HL-60/S4 treated with phorbol 12-myristate 13-acetate at 8.2 ng/mL for 4 days and 3 days (cell line): ENCODE measurements around the gene GTF2H2C.
"Not testable (repeated sequence)": the region's sequence is repeated elsewhere in the genome, so short reads cannot be mapped to it uniquely, and the experiment has no call there.

Source experiments
- in situ Hi-C: fragments of 300-500 bp; cut with MboI; formaldehyde crosslinking; loops from 2 replicates; pipeline ENCODE4 v1.15.0; 2022; ENCODE audit warnings: low sequenced_read_pairs

The GTF2H2C gene

DNA sequence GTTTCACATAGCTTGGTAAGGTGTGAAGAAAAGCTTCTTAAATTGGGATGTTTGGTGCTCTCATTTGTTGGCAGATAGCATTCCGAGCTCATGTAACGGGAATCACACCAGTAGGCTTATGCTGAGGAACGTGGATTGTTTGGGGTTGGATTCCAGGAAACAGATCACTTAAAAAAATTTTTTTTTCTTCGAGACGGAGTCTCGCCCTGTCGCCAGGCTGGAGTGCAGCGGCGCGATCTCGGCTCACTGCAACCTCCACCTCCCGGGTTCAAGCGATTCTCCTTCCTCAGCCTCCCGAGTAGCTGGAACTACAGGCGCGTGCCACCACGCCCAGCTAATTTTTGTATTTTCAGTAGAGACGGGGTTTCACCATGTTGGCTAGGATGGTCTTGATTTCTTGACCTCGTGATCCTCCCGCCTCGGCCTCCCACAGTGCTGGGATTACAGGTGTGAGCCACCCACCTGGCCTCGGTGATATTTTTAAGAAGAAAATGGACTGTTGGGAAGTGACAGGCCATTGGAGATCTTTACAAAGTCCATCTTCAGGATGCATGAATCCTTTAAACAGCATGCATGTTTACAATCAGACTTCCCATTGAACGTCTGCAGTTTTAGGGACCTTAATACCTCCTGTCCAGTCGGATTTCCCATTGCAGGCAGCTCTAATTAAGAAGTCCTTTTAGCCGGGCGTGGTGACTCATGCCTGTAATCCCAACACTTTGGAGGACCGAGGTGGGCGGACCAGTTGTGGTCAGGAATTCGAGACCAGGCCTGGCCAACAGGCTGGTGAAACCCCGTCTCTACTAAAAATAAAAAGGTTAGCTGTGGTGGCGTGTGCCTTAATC, 818 bp downstream of the GTF2H2C start:
- in situ Hi-C loops = not testable (repeated sequence)

DNA sequence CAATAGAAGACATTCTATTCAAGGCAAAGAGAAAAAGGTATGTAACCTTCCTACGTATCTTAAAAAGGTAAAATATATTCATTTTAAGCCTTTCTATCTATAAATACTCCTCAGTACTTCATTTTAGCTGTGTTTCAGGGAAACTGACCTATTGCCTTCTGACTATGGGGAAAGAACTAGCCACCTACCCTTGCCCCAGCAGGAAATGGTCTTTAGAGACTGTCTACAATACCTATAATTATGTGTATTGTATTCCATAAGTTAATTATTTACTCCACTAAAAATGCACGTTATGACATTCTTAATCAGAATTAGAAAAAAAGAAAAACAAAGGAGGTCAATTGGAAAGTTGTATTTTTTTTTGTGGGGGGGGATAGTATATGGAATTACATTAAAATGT, 6.2 kb downstream of the GTF2H2C start:
- in situ Hi-C loops = not testable (repeated sequence)

DNA sequence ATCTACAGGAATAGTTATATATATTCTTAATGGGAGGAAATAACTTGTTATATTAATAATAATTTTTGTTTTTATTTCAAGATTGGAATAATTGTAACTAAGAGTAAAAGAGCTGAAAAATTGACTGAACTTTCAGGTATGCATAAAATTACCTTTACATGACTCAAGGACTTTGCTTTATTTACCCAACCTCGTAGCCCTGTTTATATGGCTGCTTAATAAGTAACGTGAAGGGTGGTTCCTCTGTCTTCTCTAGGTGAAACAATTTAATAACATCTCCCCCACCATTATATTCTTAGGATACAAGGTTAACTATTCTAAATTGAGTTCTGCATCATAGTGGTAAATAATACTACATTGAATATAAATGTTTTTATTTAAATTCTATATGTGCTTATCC, 8.1 kb downstream of the GTF2H2C start:
- in situ Hi-C loops = not testable (repeated sequence)

DNA sequence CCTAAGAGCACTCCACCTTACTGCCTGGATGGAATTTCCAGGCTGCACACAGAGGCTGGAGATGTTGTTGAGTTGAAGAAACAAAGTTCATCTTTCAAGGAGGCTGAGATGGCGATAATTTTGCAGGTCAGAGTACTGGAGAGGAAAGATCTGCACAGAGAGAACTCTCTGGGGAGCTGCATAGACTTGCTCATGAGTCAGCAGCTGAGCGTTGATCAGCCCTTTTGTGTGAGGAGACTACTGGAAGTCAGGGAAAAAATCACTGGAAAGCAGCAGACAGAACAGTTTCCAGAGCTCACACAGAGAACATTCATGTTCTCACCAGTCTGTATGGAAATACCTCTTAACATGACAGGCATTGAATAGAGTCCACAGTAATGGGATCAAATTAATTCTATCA, 23.4 kb downstream of the GTF2H2C start:
- in situ Hi-C loops = not testable (repeated sequence)

DNA sequence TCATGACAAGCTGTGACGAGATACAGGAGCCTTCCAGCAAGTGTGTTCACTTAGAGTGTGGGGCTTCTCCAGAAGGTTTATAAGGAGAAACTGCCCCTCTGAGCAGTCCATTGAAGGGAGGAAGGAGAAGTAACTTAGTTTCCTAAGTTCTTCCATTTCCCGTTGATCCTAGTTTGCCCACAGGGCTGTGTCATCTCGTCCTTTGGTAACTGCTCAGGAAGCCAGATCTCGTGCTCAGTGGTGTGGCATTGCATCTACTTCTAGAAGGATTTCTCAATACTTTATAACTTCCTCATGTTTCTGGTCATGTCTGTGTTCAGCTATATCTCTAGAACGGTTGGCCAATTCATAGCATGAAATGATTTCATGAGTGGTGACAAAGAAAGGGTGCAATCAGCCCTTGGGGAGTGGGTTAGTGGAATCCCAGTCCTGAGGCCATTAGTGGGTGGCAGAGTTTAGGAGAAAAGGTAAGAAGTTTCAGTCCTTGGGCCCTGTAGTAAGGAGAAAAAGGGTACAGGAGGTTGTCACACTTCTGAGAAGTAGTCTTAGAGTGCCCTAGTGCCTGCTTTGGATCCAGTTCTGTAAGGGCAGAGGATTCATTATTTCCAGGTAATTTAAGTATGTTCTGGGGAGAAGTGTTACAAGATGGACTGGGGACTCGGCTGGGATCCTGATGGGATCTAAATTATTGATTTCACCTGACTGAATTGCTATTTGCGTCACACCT, 36.3 kb downstream of the GTF2H2C start:
- in situ Hi-C loops = not testable (repeated sequence)

DNA sequence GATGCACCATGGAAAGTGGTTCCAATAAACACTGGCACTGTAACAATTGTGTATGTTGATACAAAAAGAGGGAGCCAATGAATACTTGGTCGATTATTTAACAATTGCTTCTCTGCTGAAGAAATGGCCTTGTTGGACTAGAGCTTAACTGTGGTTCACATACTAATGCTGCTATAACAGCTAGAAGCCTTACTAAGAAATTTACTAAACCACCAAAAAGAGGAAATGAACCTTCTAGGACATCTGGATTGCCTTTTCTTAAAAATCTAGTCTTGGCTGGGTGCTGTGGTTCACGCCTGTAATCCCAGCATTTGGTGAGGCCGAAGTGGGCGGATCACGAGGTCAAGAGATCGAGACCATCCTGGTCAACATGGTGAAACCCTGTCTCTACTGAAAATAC, 42.0 kb downstream of the GTF2H2C start:
- in situ Hi-C loops = not testable (repeated sequence)

DNA sequence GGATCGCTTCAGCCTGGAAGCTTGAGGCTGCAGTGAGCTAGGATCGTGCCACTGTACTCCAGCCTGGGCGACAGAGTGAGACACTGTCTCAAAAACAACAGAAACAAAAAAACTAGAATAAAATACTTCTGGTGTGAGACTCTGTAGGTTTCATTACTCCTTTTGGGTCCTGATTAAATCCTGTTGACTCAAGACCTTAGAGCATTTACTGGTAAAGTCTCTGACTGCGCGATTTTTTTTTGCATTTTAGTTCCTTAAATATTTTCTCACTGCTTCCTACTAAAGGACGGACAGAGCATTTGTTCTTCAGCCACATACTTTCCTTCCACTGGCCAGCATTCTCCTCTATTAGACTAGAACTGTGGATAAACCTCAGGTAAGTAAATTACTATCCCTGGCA, 46.8 kb downstream of the GTF2H2C start:
- in situ Hi-C loops = not testable (repeated sequence)

DNA sequence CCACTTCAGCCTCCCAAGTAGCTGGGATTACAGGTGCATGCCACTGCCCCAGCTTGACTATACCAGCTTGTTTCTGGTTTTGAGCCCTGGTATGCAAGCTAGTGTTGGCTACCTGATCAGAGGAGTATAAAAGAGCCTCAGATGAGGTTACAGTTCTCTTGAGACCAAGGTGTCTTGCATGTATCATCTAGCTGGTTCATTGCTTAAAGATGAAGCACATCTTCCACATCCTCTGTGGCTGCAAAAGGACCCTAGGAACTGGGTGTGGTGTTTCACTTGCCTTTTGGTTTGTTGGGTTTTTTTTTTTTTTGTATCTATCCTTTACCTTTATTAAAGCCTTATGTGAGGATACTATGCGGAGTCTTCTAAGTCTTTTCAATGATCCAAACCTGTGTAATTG, 47.8 kb downstream of the GTF2H2C start:
- in situ Hi-C loops = not testable (repeated sequence)

DNA sequence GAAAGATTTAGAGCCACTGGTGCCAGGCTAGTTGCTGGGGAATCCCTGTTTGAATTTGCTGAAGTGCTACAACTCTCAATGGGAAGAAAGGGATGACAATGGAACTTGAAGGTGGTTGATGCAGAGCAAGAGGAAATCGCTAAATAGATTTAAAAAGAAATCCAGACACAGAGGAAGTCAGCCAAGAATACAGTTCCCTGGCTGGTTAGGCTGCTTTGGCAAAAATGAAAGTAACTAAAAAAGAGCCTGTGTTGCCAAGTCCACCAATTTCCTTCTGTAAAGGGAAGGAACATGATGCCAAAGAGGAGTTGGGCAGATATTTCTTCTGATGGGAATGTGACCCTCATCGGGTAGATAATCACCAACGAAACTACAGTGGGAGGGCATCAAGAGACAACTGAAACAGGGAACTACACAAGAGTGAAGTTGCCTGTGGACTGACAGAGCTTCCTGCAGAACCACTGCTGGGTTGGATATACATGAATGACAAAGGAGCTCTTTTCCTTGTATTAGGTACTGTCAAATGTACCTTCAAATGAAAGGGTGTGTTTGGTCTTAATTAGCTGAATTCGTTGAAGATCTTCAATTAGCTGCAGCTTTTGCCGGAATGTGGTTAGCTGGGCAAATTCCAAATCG, 49.0 kb downstream of the GTF2H2C start:
- in situ Hi-C loops = not testable (repeated sequence)

DNA sequence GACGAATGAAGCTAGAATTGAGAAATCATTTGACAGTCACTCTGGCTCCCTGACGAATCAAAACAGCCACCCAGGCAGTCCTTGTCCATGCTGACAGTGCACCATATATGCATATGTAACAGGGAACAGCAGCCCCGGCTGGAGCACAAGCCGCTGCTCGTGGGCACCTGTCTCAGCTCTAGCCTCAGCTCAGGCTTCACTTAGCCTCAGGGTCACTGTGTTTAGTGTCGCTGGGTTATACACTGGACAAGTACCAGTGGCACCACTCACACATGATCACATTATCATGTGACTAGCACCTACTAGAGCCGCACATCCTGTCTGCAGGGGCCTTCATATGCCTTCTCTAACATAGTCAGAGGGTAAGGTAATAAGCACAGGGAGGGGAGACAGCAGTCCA, 54.9 kb downstream of the GTF2H2C start:
- in situ Hi-C loops = not testable (repeated sequence)

DNA sequence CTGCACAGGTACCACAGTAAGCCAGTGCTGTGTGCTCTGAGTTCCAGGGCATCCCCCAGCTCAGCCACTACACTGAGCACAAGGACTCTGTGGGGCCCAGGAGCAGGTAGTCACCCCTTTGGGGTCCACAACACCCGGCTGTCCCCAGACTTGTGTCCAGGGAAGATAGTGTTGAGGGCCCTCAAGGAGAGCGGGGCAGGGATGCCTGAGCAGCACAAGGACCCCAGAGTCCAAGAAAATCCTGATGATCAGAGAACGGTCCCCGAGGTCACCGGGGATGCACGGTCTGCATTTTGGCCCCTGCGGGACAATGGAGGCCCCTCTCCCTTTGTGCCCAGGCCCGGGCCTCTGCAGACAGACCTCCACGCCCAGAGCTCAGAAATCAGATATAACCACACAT, 71.9 kb downstream of the GTF2H2C start:
- in situ Hi-C loops = not testable (repeated sequence)
